Astrocyte (in vitro differentiated cells and primary cell): ENCODE data around the gene SLC29A1. TPM values are rescaled to one million over a fixed set of nuclear protein-coding genes. Genes with fewer than 3 reads are reported as not detected.

Experiments
- DNase-seq: peaks from one replicate; pipeline ENCODE4 v3.0.0-alpha.2; 2010; ENCODE audit warnings: low read depth
- FAIRE-seq: peaks from 2 replicates; lab custom pipeline; 2011; peaks lifted over from hg19 to GRCh38; lab: Jason Lieb, UNC
- H2AFZ ChIP-seq: 2 replicates; pipeline ENCODE4 v1.6.0; 2012; ENCODE audit warnings: low read depth, low read length, inconsistent platforms
- H3K27ac ChIP-seq: 2 replicates; pipeline ENCODE4 v1.5.1; 2011; ENCODE audit warnings: low read depth, low read length, inconsistent platforms
- H3K27me3 ChIP-seq: 2 replicates; pipeline ENCODE4 v1.6.0; 2011; ENCODE audit warnings: low read length, inconsistent platforms; ENCODE audit not compliant: insufficient read depth
- H3K36me3 ChIP-seq: 2 replicates; pipeline ENCODE4 v1.5.1; 2011; ENCODE audit warnings: low read length, inconsistent platforms; ENCODE audit not compliant: insufficient read depth
- H3K4me1 ChIP-seq: 2 replicates; pipeline ENCODE4 v1.5.1; 2011; ENCODE audit warnings: low read length, inconsistent platforms; ENCODE audit not compliant: insufficient read depth
- H3K4me2 ChIP-seq: 2 replicates; pipeline ENCODE4 v1.6.0; 2012; ENCODE audit warnings: low read length, inconsistent platforms
- H3K4me3 ChIP-seq: 2 replicates; pipeline ENCODE4 v1.5.1; 2011; ENCODE audit warnings: low read depth, mild to moderate bottlenecking, low read length, inconsistent platforms; ENCODE audit not compliant: insufficient read depth
- H3K79me2 ChIP-seq: 2 replicates; pipeline ENCODE4 v1.6.0; 2012; ENCODE audit warnings: mild to moderate bottlenecking, low read length, inconsistent platforms; ENCODE audit not compliant: insufficient read depth
- H3K9ac ChIP-seq: 2 replicates; pipeline ENCODE4 v1.6.0; 2012; ENCODE audit warnings: mild to moderate bottlenecking, low read length, inconsistent platforms
- H3K9me3 ChIP-seq: 2 replicates; pipeline ENCODE4 v1.5.1; 2012; ENCODE audit warnings: low read depth, mild to moderate bottlenecking, low read length, inconsistent platforms; ENCODE audit not compliant: insufficient read depth
- H4K20me1 ChIP-seq: 2 replicates; pipeline ENCODE4 v1.6.0; 2012; ENCODE audit warnings: low read length, inconsistent platforms; ENCODE audit not compliant: insufficient read depth
- H3K27ac Mint-ChIP-seq: one replicate; pipeline ENCODE4 v1.8.0; 2021; ENCODE audit warnings: mild to moderate bottlenecking, mixed read lengths; ENCODE audit not compliant: unreplicated experiment
- H3K27me3 Mint-ChIP-seq: one replicate; pipeline ENCODE4 v1.8.0; 2021; ENCODE audit warnings: low read depth, mixed read lengths; ENCODE audit not compliant: unreplicated experiment
- H3K36me3 Mint-ChIP-seq: one replicate; pipeline ENCODE4 v1.8.0; 2021; ENCODE audit warnings: low read depth, mixed read lengths; ENCODE audit not compliant: unreplicated experiment
- H3K4me1 Mint-ChIP-seq: one replicate; pipeline ENCODE4 v1.8.0; 2021; ENCODE audit warnings: low read depth, mixed read lengths; ENCODE audit not compliant: unreplicated experiment
- H3K4me3 Mint-ChIP-seq: one replicate; pipeline ENCODE4 v1.8.0; 2021; ENCODE audit warnings: mild to moderate bottlenecking, moderate library complexity, mixed read lengths; ENCODE audit not compliant: unreplicated experiment
- H3K9me3 Mint-ChIP-seq: one replicate; pipeline ENCODE4 v1.8.0; 2021; ENCODE audit warnings: mild to moderate bottlenecking, mixed read lengths; ENCODE audit not compliant: unreplicated experiment
- CTCF ChIP-seq: IDR thresholded peaks from 2 replicates; pipeline ENCODE4 v1.5.1; 2011; ENCODE audit warnings: low read depth, mild to moderate bottlenecking, inconsistent platforms, low read length, moderate library complexity; ENCODE audit not compliant: insufficient read depth
- EZH2 ChIP-seq: IDR thresholded peaks from 2 replicates; pipeline ENCODE4 v1.6.1; 2012; ENCODE audit warnings: mild to moderate bottlenecking, low read length, inconsistent platforms; ENCODE audit not compliant: insufficient read depth
- total RNA-seq: library from RNA; stranded (reverse); gene quantifications from 2 replicates; pipeline ENCODE4 v1.2.1, GENCODE V29; 2021

Gene SLC29A1
- total RNA-seq, 1 donor from 2014 or later: 15.3 TPM

GRCh38 chr6:44269921-44270525, 46.6 kb downstream of the SLC29A1 start, which contains the start of gene TMEM151B:
TMEM151B (plus strand) TSS chr6:44270450; CDS start chr6:44270743, 293 bp downstream.
- Histone ChIP-seq H3K4me2 (peak within 1 kb of the TSS; percentile 72), H4K20me1 (peaks cover 7% of the 10 kb centered on the region), H3K27me3 (peaks cover 40% of the 10 kb centered on the region), H3K4me1 (no peaks in the 10 kb centered on the region), H3K79me2 (no peaks in the 10 kb centered on the region), H3K4me3 (no peak within 1 kb of the TSS), H3K9ac (no peak within 1 kb of the TSS), H3K27ac (no peak within 1 kb of the TSS), H3K36me3 (no peaks in the 10 kb centered on the region), H2AFZ (no peak within 1 kb of the TSS), H3K9me3 (no peaks in the 10 kb centered on the region)
- no peak for TF ChIP-seq CTCF
- peak; percentile 99 for TF ChIP-seq EZH2
- Mint-ChIP-seq H3K4me3 (peak within 1 kb of the TSS; percentile 78), H3K36me3 (no peaks in the 10 kb centered on the region), H3K27me3 (peaks cover 57% of the 10 kb centered on the region), H3K27ac (peak within 1 kb of the TSS; percentile 18), H3K9me3 (no peaks in the 10 kb centered on the region), H3K4me1 (no peaks in the 10 kb centered on the region)
- DNase-seq (no peak), FAIRE-seq (no peak)

GRCh38 chr6:44270526-44271405, 47.4 kb downstream of the SLC29A1 start:
- TF ChIP-seq EZH2 (peak; percentile 67), CTCF (no peak)
- H3K27ac ChIP-seq: no peak overlapping the region
- Mint-ChIP-seq H3K27me3 (peaks cover 57% of the 10 kb centered on the region), H3K9me3 (no peaks in the 10 kb centered on the region), H3K4me1 (no peaks in the 10 kb centered on the region), H3K27ac (no peak overlapping the region), H3K4me3 (peak overlapping the region; percentile 57), H3K36me3 (no peaks in the 10 kb centered on the region)
- H3K27me3 ChIP-seq: peaks cover 40% of the 10 kb centered on the region
- H3K79me2 ChIP-seq: no peaks in the 10 kb centered on the region
- no peak overlapping the region for H3K9ac ChIP-seq
- FAIRE-seq (no peak), DNase-seq (no peak)
- H4K20me1 ChIP-seq: peaks cover 7% of the 10 kb centered on the region
- H3K4me1 ChIP-seq: no peaks in the 10 kb centered on the region
- H3K4me2 ChIP-seq: peak overlapping the region; percentile 72
- no peak overlapping the region for H3K4me3 ChIP-seq
- no peak overlapping the region for H2AFZ ChIP-seq
- H3K36me3 ChIP-seq: no peaks in the 10 kb centered on the region
- H3K9me3 ChIP-seq: no peaks in the 10 kb centered on the region

- Mint-ChIP-seq H3K36me3 (no peaks in the 10 kb centered on the region), H3K27ac (no peak overlapping the region), H3K27me3 (peaks cover 57% of the 10 kb centered on the region), H3K9me3 (no peaks in the 10 kb centered on the region), H3K4me3 (peak overlapping the region; percentile 66), H3K4me1 (no peaks in the 10 kb centered on the region)
- no peaks in the 10 kb centered on the region for H3K9me3 ChIP-seq
- peaks cover 40% of the 10 kb centered on the region for H3K27me3 ChIP-seq
- H2AFZ ChIP-seq: no peak overlapping the region
- H3K4me3 ChIP-seq: no peak overlapping the region
- no peaks in the 10 kb centered on the region for H3K79me2 ChIP-seq
- FAIRE-seq: no peak
- no peaks in the 10 kb centered on the region for H3K4me1 ChIP-seq
- no peak for DNase-seq
- no peak overlapping the region for H3K27ac ChIP-seq
- H4K20me1 ChIP-seq: peaks cover 7% of the 10 kb centered on the region
- H3K36me3 ChIP-seq: no peaks in the 10 kb centered on the region
- peak overlapping the region; percentile 72 for H3K4me2 ChIP-seq
- H3K9ac ChIP-seq: no peak overlapping the region
- peak; percentile 15 for TF ChIP-seq EZH2
- no peak for TF ChIP-seq CTCF
Observed at GRCh38 chr6:44271406-44271723, 48.0 kb downstream of the SLC29A1 start.
